GM18507 (cell line): ENCODE measurements around the gene MYD88.

ENCODE experiments used
- DNase-seq: peaks from one replicate; pipeline ENCODE4 v3.0.0; 2011; ENCODE audit warnings: low read depth; ENCODE audit not compliant: insufficient read length; ENCODE audit errors: extremely low spot score
- FAIRE-seq: peaks from 2 replicates; lab custom pipeline; 2011; peaks lifted over from hg19 to GRCh38; lab: Jason Lieb, UNC

The MYD88 gene

DNA sequence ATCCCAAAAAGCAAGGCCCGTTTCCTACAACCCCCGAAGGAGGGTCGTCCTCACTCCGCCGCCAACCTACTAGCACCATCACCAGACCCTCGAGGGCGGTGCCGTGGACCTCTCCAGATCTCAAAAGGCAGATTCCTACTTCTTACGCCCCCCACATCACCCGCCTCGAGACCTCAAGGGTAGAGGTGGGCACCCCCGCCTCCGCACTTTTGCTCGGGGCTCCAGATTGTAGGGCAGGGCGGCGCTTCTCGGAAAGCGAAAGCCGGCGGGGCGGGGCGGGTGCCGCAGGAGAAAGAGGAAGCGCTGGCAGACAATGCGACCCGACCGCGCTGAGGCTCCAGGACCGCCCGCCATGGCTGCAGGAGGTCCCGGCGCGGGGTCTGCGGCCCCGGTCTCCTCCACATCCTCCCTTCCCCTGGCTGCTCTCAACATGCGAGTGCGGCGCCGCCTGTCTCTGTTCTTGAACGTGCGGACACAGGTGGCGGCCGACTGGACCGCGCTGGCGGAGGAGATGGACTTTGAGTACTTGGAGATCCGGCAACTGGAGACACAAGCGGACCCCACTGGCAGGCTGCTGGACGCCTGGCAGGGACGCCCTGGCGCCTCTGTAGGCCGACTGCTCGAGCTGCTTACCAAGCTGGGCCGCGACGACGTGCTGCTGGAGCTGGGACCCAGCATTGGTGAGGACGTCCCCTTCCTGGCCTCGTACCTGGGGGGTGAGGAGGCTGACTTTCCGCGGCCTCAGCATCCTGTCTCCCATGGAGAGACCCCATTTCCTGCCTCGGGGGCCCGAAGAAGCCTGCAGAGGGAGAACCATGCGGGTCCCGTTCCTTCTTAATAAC lies at the start of gene MYD88:
Gene MYD88 (plus strand): TSS at position 313 of the 842 bp plus-strand sequence. CDS start 40 bp downstream, at position 353.
- peak; percentile 24 for FAIRE-seq
- DNase-seq = peak; percentile 59

DNA sequence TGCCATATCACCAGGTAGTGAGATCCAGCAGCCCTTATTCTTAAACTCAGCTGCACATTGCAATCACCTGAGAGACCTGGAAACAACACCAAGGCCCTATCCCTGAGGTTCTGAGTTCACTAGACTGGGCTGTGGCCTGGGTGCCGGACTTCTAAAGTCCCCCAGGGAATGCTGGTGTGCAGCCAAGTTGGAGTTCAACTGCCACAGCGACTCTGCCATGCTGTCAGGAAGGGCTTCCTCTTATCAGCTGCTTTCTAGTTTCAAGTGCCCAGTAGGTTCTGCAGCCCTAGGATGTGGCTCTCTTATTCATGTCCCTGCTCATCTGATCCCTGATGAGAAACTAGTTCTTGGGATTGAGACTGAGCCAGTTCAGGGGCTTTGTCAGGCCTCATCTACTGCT lies 49.3 kb upstream of the MYD88 start:
- FAIRE-seq (no peak), DNase-seq (no peak)

DNA sequence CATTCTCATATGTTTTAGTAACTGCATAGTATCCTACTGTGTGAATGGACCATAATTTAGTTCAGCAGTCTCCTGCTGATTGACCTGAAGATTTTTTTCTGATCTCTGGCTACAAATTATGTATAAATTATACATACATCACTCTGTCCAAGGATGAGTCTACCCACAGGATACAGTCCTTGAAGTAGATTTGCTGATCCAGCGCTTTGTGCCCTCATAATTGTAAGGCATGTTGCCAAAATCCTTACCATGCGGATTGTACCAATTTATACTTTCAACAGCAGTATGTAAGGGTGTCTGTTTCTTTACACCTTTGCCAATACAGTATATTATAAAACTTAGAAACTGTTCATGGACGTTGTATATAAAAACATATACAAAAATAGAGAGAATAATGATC lies 48.0 kb upstream of the MYD88 start:
- FAIRE-seq (no peak), DNase-seq (no peak)

DNA sequence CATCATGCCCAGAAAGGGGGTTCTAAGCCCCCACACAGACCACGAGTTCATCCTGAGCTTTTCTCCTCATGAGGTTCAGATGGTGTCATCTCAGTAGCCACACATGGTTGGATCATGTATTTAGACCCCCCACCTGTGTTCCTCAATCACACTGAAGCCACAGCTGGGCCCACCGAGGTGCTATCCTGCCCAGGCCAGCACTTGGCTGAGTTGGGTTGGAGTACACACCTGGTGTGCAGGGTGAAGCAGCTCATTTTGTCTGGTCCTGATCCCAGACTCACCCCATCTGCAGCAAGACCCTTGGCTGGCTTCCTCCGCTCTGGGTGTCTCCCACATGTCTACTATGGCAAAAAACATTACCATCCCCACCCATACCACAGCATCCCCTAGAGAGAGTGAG lies 43.5 kb upstream of the MYD88 start:
- no peak for FAIRE-seq
- DNase-seq = no peak

DNA sequence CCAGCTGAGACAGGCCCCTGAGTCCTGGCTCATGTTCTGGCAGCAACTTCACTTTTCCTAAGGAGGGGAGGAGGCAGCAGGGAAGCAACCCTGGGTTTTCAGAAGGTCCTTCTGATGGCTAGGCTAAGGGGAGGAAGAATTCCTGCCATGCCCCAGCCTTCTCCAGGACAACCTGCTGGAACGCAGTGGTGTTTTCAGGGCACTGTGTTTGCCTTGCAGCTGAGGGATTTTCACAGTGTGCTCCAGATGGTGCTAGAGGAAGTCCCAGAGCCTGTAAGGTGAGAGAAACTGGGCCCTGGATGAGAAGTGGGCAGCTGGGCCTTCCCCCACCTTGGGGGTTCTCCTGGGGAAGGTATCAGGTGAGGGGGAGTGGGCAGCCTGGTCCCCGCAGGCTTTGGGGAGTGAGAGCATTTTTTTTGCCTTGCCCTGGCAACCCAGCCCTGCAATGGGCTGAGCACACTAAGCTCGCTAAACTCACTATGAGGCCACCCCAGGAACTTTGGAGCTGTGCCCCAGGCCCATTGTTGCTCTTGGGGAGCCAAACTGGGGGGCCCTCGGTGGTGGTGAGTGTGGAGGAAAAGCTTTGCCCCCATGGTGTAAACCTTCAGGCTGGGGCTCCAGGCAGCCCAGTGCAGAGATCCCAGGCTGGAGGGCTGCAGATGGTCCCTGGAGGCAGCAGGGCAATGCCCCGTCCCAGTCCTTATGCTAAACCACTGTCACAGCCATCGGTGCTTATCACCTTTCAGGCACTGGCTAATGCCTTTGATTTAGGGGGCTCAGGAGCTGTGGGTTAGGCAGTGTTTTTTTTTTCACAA lies 42.6 kb upstream of the MYD88 start:
- FAIRE-seq (no peak), DNase-seq (no peak)

DNA sequence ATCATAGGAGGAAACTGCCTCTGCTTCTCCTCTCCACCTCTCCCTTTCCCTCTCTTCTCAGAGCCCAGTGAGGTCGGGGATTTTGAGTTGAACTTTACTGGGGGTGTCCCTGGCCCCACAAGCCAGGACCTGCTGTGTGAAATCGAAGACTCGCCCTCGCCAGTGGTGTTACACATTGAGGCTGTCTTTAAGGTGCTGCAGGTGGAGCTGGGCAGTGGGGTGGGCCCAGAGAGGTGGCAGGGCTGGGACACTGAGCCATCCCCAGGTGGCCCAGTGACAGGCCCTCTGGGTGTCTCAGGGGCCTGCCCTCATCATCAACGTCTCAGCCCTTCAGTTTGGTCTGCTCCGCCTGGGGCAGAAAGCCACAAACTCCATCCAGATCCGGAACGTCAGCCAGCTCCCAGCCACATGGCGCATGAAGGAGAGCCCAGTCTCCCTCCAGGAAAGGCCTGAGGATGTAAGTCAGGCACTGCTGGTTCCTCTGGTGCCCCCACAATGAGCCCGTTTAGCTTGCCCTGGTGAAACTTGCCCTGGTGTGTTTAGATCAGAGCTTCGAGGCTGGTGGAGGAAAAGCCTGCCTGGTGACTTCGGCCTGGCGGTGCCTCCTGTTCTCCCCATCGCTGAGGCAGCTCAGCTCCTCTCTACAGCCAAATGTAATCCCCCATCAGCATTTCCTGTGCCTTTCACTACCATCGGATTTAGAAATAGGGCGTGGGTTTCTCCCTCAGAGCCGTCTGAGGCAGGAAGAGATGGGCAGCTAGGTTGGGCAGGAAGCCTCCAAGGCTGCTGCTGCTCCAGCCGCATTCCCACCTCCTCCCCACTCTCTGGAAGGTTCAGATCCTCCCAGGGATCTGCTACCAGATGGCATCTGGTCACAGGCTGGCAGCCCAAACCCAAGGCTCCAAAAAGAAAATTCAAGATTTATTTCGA lies 40.8 kb upstream of the MYD88 start:
- FAIRE-seq (no peak), DNase-seq (no peak)

DNA sequence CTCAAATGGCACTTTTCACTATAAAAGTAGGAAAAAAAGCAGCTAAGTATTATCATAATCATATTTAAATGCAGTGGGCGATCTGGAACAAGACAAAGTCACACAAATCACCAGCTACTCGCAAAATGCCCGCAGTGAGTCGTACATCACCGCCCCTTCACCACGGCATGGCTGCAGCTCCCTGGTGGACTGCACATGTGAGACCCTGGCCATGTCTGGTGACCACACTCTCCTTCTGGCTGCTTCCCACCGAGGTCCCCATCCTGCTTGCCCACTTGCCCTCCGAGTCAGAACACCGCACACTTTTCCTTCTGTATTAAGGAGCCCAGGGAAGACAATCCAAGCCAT lies 40.1 kb upstream of the MYD88 start:
- no peak for FAIRE-seq
- no peak for DNase-seq

DNA sequence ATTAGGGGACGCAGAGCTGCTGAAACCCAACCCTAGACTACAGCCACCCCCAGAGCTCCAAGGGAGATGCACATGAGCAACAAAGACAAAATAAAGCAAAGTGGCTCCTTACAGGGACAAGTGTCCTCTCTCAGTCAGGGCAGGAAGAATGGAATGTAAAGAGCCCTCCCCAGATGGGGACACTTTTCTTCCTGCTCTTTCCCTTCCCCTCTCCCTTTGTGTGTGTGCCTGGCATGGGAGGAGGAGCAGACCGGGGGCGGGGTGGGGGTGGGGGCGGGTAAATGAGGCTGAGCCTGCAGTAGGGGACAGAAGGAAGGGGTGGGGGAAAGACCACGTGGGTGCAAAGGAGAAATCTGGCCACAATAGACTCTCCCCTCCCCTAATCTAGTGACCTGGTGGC lies 38.9 kb upstream of the MYD88 start:
- DNase-seq (no peak), FAIRE-seq (no peak)

DNA sequence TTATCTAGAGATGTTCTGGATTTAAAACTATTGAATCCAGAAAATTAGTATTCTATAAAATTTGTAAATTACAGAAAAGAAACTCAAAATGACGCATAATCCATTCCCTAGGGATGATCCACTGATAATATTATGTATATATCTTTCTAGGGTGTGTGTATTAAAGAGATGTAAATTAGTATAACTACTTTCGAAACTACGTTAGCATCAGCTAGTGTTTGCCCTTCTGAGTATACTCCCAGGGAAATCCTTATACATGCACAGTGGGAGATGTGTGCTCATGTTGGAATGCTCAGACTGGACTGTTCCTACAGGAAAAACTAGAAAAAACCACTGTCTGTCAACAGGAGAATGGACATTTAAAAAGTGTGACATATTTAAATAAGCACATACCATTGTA lies 38.0 kb upstream of the MYD88 start:
- DNase-seq = no peak
- no peak for FAIRE-seq

DNA sequence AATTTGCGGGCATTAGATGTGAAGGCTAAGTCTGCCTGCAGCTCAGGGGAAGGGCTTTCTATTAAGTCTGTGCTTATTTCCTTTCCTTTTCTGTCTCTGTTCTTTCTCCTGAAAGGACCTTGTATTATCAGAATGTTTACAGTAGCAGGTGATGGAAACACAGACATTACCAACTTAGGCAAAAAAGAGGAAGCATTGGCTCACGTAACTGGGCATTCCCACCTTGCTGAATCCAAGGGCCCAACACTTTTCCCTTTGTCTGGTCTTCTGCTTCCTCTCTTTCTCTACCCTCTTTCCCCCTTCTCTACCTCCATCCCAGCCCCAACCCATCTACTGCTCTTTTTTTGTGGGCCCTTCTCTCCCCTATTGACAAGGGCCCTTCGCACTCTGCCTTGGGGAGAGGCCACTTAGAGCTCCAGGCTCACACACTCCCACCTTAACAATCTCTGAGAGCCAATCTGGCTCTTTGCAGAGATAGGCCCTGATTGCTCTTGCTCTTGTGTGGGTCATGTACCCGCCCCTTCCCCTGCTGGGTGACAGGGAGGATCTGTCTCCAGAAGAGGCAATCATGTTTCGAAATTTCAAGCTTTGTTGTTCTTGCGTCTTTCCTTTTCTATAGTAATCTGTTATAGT lies 36.5 kb upstream of the MYD88 start:
- no peak for DNase-seq
- FAIRE-seq = no peak

DNA sequence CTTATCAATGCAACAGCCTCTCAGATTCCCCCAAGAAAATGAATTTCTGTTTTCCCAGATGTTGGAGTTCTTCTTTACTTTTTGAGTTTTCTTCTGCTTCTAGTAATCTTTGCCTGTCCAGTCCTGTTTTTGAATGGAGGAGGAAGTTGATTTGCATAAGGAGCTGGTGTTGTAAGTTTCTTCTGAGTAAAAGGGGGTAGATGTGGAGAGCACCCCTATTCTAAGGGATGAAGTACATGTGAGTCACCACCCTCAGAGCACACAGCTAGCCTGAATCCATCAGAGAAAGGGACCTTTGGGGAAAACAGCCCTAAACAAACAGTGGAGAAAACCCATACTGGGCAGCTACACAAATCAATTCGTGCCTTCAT lies 36.0 kb upstream of the MYD88 start:
- FAIRE-seq = no peak
- no peak for DNase-seq

DNA sequence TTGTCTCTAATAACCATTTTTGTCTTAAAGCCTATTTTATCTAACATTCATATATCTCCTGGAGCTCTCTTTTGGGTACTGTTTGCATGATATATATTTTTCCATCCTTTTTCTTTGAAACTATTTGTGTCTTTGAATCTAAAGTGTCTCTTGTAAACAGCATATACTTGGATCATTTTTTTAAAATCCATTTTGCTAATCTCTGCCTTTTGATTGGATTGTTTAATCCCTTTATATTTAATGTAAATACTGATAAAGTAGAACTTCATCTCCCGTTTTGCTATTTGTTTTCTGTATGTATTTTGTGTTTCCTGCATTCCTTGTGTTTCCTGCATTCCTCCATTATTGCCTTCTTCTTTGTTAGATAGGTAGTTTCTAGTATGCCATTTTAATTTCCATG lies 32.9 kb upstream of the MYD88 start:
- FAIRE-seq (no peak), DNase-seq (no peak)

DNA sequence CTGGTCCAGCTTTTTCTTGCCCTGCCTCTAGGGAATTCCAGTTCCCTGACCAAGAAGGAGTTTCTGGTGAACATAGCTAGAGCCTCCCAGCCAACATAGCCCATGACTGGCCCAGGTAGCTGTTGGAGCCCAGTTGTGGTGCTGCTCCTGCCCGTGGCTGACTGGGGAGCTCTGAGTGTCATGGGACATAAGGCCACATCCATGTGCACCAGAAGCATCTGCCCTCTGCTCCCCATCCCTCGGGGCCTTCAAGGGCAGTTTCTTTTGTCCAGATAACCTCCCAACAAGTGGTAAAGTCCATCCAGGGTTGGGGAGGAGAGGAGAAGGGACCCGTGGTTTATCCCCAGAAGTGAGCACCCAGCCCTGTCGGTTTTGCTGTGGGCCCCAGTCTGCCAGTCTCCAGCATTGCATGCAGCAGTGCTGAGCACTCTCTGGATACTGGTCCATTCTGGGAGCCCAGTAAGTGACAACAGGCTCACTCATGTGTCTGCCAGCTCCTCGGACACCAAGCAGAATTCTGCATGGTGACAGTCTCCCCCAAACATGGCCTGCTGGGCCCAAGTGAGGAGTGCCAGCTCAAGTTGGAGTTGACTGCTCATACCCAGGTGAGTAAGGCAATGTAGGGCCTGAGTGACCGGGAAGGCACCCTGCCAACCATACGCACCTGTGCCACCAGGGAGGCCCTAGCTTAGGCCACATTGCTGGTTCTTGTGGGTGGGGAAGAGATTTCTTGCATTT lies 30.4 kb upstream of the MYD88 start:
- DNase-seq = no peak

DNA sequence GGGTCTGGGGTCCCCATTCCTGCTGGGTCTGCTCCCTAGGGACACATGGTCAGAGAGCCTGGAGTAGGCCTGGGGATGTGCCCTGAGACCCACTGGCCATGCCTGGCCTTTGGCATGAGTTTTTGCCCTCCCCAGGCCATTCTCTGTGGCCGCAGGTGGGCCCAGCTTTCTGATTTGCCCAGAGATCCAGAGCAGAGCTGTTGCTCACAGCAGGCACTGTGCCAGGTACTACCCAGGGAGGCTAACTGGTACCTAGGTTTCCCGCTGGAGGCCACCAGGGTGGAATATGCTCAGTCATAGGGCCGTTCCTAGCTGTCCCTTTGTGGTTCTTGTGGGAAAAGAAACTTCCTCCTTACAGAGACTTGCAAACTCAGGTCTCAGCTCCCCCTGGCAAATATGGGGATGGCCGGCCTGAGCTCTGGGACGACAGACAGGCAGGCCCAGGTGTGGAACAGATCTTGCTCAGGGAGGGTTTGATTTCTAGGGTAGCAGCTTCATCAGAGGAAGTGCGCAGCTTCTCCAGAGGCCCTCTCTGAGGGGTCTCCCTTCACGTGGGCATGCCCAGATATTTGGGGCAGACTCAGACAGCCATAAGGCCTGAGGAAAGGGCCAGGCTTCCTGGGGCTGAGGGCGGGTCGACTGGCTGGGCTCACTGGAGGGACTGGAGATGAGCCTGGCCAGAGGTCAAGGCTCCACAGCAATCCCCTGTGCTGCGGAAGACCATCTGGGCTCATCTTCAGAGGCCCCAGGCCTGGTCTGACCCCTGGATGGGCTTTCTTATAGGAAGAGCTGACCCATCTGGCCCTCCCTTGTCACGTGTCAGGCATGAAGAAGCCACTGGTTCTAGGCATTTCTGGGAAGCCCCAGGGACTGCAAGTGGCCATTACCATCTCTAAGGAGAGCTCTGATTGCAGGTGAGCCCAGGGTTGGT lies 29.5 kb upstream of the MYD88 start:
- no peak for FAIRE-seq
- no peak for DNase-seq

More for the DNA sequence above, 30.4 kb upstream of the MYD88 start:
- no peak for FAIRE-seq

DNA sequence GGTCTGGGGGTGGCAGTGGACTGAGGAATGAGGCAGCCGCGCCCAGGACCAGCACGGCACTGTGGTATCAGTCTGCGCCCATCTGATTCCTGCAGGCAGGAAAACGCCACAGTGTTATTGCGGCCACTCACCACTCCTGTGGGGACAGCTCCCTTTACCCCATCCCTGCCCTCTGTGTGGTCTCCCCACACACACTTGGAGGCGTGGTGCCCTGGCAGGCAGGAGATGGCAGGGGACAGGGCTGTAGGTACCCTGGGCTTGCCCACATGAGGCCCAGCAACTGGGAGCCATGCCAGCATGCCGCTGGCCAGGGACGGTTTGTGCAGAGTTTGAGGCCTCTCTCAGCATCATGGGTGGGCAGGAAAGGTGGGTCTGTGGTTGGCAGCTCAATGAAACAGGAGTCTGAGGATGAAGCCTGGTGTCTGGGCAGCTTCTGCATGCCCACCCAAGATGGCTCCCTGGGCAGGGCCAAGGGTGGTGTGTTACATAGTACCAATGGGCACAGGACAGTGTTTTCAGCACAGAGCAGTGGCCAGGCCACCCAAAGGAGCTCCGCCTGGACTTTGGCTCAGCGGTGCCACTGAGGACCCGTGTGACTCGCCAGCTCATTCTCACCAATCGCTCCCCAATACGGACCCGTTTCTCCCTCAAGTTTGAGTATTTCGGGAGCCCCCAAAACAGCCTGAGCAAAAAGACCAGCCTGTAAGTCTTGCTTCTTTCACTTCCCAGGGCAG lies 28.7 kb upstream of the MYD88 start:
- DNase-seq (no peak), FAIRE-seq (no peak)

DNA sequence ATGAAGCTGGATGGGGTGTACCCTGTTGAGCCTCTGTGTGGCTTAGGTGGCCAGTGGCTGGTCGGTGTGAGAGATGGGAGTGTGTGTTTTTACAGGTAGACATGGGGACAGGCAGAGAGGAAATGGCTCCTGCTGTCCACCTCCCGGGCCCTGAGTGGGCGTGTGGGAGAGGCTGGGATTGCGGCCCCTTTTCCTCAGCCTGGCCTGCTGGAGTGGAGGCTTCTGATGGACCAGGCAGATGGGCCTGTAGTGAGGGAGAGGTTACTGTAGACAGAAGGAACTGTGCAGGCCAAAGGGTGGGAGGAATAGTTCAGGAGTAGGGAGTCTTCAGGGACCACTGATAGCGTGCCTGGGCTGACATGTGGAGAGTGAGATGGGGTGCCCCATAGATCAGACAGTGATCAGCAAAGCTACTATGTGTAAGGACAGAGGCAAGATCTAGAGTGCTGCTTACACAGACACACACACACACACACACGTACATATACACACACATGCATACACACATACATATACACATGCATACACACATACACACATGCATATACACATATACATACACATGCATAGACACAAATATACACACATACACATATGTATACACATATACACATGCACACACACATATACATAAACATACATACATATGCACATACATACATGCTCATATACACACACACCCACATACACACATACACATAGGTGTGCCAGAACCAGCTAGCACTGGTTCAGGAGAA lies 28.0 kb upstream of the MYD88 start:
- DNase-seq = no peak
- no peak for FAIRE-seq

DNA sequence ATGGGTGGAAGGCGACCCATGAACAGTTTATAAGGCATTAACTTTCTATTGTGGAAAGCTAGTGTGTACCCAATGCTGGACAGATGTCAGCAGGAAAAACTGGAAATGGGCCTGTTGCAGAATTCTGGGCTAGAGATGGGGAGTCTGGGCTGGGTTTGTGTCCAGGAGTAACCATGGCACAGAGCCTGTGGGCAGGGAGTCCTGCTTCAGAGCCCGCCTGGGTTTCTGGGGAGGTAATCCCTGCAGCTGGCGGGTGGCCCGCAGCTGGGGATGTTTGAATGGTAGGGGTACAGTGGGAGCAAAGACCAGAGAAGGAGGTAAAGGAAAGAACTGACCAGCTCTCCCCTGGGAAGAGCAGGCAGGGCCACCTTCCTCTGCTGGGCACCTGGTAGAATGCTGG lies 27.3 kb upstream of the MYD88 start:
- FAIRE-seq = no peak
- DNase-seq = no peak
